GM12878 (cell line): ENCODE measurements around the gene GNAQ. TPM values are rescaled to one million over a fixed set of nuclear protein-coding genes. Genes with fewer than 3 reads are reported as not detected.
"Not testable (repeated sequence)": the region's sequence is repeated elsewhere in the genome, so short reads cannot be mapped to it uniquely, and the experiment has no call there.

Experiments
- ATAC-seq: fragments of 200-7000 bp; cut with Tn5 transposase; 3 replicates; pipeline ENCODE4 v1.9.1; 2020; ENCODE audit warnings: mild to moderate bottlenecking, moderate library complexity
- BruUV-seq: library from RNA; stranded (reverse); fragments of 400-500 nt; replicated peaks from 2 replicates; lab custom pipeline; 2021; lab: Mats Ljungman, UMichigan
- CTCF ChIA-PET: fragments of 300-600 bp; sonication (Branson Sonifier 250); formaldehyde crosslinking; extraction: SDS; loops from one replicate; lab custom pipeline; 2021; ENCODE audit warnings: inconsistent platforms; lab: Yijun Ruan, JAX
- POLR2A ChIA-PET: fragments of 350-600 bp; formaldehyde crosslinking; extraction: SDS; loops from one replicate; lab custom pipeline; 2021; ENCODE audit warnings: inconsistent platforms; lab: Charles Lee
- RAD21 ChIA-PET: fragments of 300-600 bp; sonication (Branson Sonifier 250); formaldehyde crosslinking; loops from one replicate; lab custom pipeline; 2023; ENCODE audit warnings: antibody characterized with exemption; ENCODE audit not compliant: unreplicated experiment; lab: Charles Lee
- SMC1A ChIA-PET: fragments of 300-600 bp; sonication (Branson Sonifier 250); formaldehyde crosslinking; loops from one replicate; lab custom pipeline; 2023; ENCODE audit not compliant: unreplicated experiment, uncharacterized antibody; lab: Charles Lee
- DNase-seq: peaks from one replicate; pipeline ENCODE4 v3.0.0-alpha.2; 2011; ENCODE audit warnings: low read depth, low spot score
- FAIRE-seq: peaks from 3 replicates; lab custom pipeline; 2011; peaks lifted over from hg19 to GRCh38; lab: Jason Lieb, UNC
- H2AFZ ChIP-seq: 2 replicates; pipeline ENCODE4 v1.6.0; 2011; ENCODE audit warnings: low read depth, low read length, control low read depth; ENCODE audit not compliant: control insufficient read depth
- H3K27ac ChIP-seq: 2 replicates; pipeline ENCODE4 v1.5.1; 2011; ENCODE audit warnings: control low read depth; ENCODE audit not compliant: control insufficient read depth, insufficient read depth
- H3K27me3 ChIP-seq, 2 experiments: replicated peaks in 1 of 2; 2 replicates each; pipeline versions ENCODE4 v1.6.0 to v1.6.1; 2011; ENCODE audit warnings: low read length in 1 of 2; ENCODE audit not compliant: control insufficient read depth in 2 of 2, insufficient read depth in 2 of 2
- H3K36me3 ChIP-seq, 2 experiments: 2 replicates each; pipeline ENCODE4 v1.5.1; 2011; ENCODE audit warnings: low read length in 1 of 2; ENCODE audit not compliant: control insufficient read depth in 2 of 2, insufficient read depth in 2 of 2
- H3K4me1 ChIP-seq: 2 replicates; pipeline ENCODE4 v1.6.1; 2011; ENCODE audit warnings: mild to moderate bottlenecking, low read length, moderate library complexity, mixed read lengths; ENCODE audit not compliant: control insufficient read depth, insufficient read depth
- H3K4me2 ChIP-seq: 2 replicates; pipeline ENCODE4 v1.6.0; 2011; ENCODE audit warnings: control low read depth; ENCODE audit not compliant: control insufficient read depth, insufficient read depth
- H3K4me3 ChIP-seq: fragments of 200-600 bp; sonication (generic); 2 replicates; pipeline ENCODE4 v1.5.1; 2016
- H3K79me2 ChIP-seq: 2 replicates; pipeline ENCODE4 v1.6.0; 2011; ENCODE audit warnings: low read length; ENCODE audit not compliant: control insufficient read depth, insufficient read depth
- H3K9ac ChIP-seq: 2 replicates; pipeline ENCODE4 v1.8.0; 2011; ENCODE audit warnings: low read length, control low read depth, mixed read lengths; ENCODE audit not compliant: control insufficient read depth, insufficient read depth
- H3K9me3 ChIP-seq: replicated peaks from 3 replicates; pipeline ENCODE4 v1.5.1; 2011; ENCODE audit warnings: mild to moderate bottlenecking, low read length; ENCODE audit not compliant: control insufficient read depth, insufficient read depth
- H4K20me1 ChIP-seq: 2 replicates; pipeline ENCODE4 v1.6.0; 2011; ENCODE audit not compliant: control insufficient read depth, insufficient read depth
- CBFB ChIP-seq: IDR thresholded peaks from 2 replicates; pipeline ENCODE4 v1.6.1; 2016; ENCODE audit warnings: antibody characterized with exemption, low read depth
- CBX5 ChIP-seq: sonication (generic); IDR thresholded peaks from 2 replicates; pipeline ENCODE4 v1.6.1; 2016; ENCODE audit warnings: low read depth, moderate library complexity, mild to moderate bottlenecking, inconsistent platforms
- MEF2A ChIP-seq: IDR thresholded peaks from 2 replicates; pipeline ENCODE4 v1.6.1; 2011; ENCODE audit warnings: low read depth, mild to moderate bottlenecking, low read length, moderate library complexity; ENCODE audit not compliant: insufficient read depth
- PAX8 ChIP-seq: fragments of 450-650 bp; IDR thresholded peaks from 2 replicates; pipeline ENCODE4 v1.6.1; 2017; ENCODE audit warnings: mild to moderate bottlenecking, moderate library complexity
- SKIL ChIP-seq: fragments of 450-650 bp; IDR thresholded peaks from 2 replicates; pipeline ENCODE4 v1.6.1; 2017; ENCODE audit warnings: mild to moderate bottlenecking, low read depth, inconsistent platforms; ENCODE audit not compliant: poor library complexity, severe bottlenecking
- STAT3 ChIP-seq: IDR thresholded peaks from 2 replicates; pipeline ENCODE4 v1.6.1; 2011; ENCODE audit warnings: low read depth, low read length, improper control_type of control experiment
- TBL1XR1 ChIP-seq: IDR thresholded peaks from 2 replicates; pipeline ENCODE4 v1.6.1; 2012; ENCODE audit warnings: low read depth, low read length, improper control_type of control experiment
- ZBTB11 ChIP-seq: fragments of 450-650 bp; formaldehyde crosslinking; IDR thresholded peaks from 2 replicates; pipeline ENCODE4 v1.5.0; 2022; ENCODE audit warnings: mild to moderate bottlenecking, missing genetic modification characterization
- ZNF24 ChIP-seq: fragments of 450-650 bp; IDR thresholded peaks from 2 replicates; pipeline ENCODE4 v1.6.1; 2017; ENCODE audit warnings: antibody characterized with exemption, mild to moderate bottlenecking
- ZZZ3 ChIP-seq: IDR thresholded peaks from 2 replicates; pipeline ENCODE4 v1.6.1; 2011; ENCODE audit warnings: low read depth; ENCODE audit not compliant: control insufficient read depth, insufficient read length
- WGBS: methylation state at CpG from one replicate; pipeline ENCODE4 v1.1.6; 2016; ENCODE audit warnings: low lambda C conversion rate; ENCODE audit not compliant: insufficient replicate concordance, insufficient coverage; ENCODE audit errors: missing lambda C conversion rate; 5-methylcytosine and 5-hydroxymethylcytosine counted together
- in situ Hi-C: fragments of 300-500 bp; cut with MboI; formaldehyde crosslinking; loops from 9 replicates; pipeline ENCODE4 v1.14.3; 2018; ENCODE audit warnings: mixed read lengths
- intact Hi-C: fragments of 100-400 bp; cut with micrococcal nuclease; formaldehyde crosslinking; loops from one replicate; pipeline ENCODE4 v1.14.2; 2022; ENCODE audit not compliant: unreplicated experiment
- polyA plus RNA-seq, 11 experiments: library from polyadenylated mRNA; depleted of rRNA in 4 of 11; unstranded in 6 of 11; stranded (reverse) in 5 of 11; fragments of >200 nt; fragmentation: Nextera tagmentation in 4 of 11; fragmentation: Illumina TruSeq in 1 of 11; extraction: Ambion mirVana in 4 of 11; extraction: Trizol in 1 of 11; gene quantifications; 1 replicate in 1 of 11; 2 replicates in 10 of 11; pipeline versions ENCODE4 v1.2.1 to v1.2.3, GENCODE V29; 2011 to 2016; ENCODE audit warnings: inconsistent platforms in 2 of 11, missing spikeins in 2 of 11, low read depth in 1 of 11
- total RNA-seq, 4 experiments: library from RNA; depleted of rRNA in 3 of 4; stranded (reverse); fragments of >200 nt in 3 of 4; fragmentation: Illumina TruSeq in 1 of 4; extraction: Trizol in 1 of 4; gene quantifications; 2 replicates each; pipeline versions ENCODE4 v1.2.1 to v1.2.3, GENCODE V29; 2013 to 2021

GNAQ gene
- total and polyA plus RNA-seq, 10 of the 15 experiments (the other 5 are each of a cell fraction or from before 2014, with no cell fraction given): 0.15 to 47.2 (median 0.49) TPM

- H3K79me2 ChIP-seq: no peaks in the 10 kb centered on the region
- TF ChIP-seq ZZZ3: no peak
- TF ChIP-seq CBFB: no peak
- TF ChIP-seq CBX5: no peak
- no peak for TF ChIP-seq ZNF24
- no peak for TF ChIP-seq SKIL
- TF ChIP-seq STAT3: no peak
- no peak for TF ChIP-seq TBL1XR1
- no peak for TF ChIP-seq ZBTB11 (CRISPR knock-in tag)
- no peak for TF ChIP-seq MEF2A
- TF ChIP-seq PAX8: no peak
- H3K9me3 ChIP-seq: no peaks in the 10 kb centered on the region
- H3K36me3 ChIP-seq: no peaks in the 10 kb centered on the region
- no peak for DNase-seq
- H3K4me1 ChIP-seq: no peaks in the 10 kb centered on the region
- ATAC-seq: no peak
- no peaks in the 10 kb centered on the region for H3K27me3 ChIP-seq
- no peak for FAIRE-seq
- H2AFZ ChIP-seq: no peak overlapping the region
- no TSS peak for BruUV-seq
- intact Hi-C loops: no loop called here
- in situ Hi-C loops: no loop called here
- H3K9ac ChIP-seq: no peak overlapping the region
- RAD21 ChIA-PET: no interaction called here
- CTCF ChIA-PET: interaction anchor here (1.0 to 1.6 kb wide), 2 partner anchors 45 to 519 kb away, joined by 3 read pairs; no protein-coding TSS in a partner anchor
- no peak overlapping the region for H3K4me2 ChIP-seq
- H4K20me1 ChIP-seq: no peaks in the 10 kb centered on the region
- 21% methylated on average over 3 of the region's 3 CpGs for WGBS
- no peak overlapping the region for H3K27ac ChIP-seq
- SMC1A ChIA-PET: no interaction called here
- POLR2A ChIA-PET: interaction anchor here (1.4 kb wide), 1 partner anchor 10 kb away, joined by 4 read pairs; no protein-coding TSS in a partner anchor
- no peak overlapping the region for H3K4me3 ChIP-seq
These were observed 312.3 kb downstream of the GNAQ start for GRCh38 chr9:77719321-77719720.

DNA sequence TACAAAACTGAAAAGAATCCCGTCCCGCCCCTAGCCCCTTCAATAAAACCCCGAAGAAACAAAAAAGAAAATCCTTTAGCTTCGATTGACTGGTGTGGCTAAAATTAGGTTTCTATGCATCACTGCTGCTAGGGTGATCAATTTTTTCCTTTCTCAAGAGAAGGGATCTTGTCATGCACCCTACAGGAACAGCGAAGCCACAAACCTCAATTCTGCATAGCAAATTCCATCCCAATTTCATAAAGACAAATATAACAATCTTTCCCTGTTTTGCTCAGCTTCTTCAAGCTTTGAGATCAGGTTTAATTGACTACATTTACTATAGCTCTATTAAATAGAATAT, 313.3 kb downstream of the GNAQ start:
- POLR2A ChIA-PET, H3K4me3 ChIP-seq, H3K27ac ChIP-seq, H3K4me1 ChIP-seq, DNase-seq, H3K9me3 ChIP-seq, in situ Hi-C loops, H3K9ac ChIP-seq, FAIRE-seq, BruUV-seq, H4K20me1 ChIP-seq, H3K4me2 ChIP-seq, H3K79me2 ChIP-seq, H3K27me3 ChIP-seq, H2AFZ ChIP-seq, intact Hi-C loops, ATAC-seq, H3K36me3 ChIP-seq: not testable (repeated sequence)
- ChIA-PET CTCF (interaction anchor here (0.6 to 1.7 kb wide), 4 partner anchors 13 to 521 kb away, joined by 3 to 5 read pairs (median 4); no protein-coding TSS in a partner anchor), SMC1A (interaction anchor here (1.2 kb wide), 1 partner anchor 11 kb away, joined by 3 read pairs; no protein-coding TSS in a partner anchor), RAD21 (interaction anchor here (0.6 to 1.4 kb wide), 2 partner anchors 44 to 318 kb away, joined by 3 read pairs; no protein-coding TSS in a partner anchor)
- WGBS: 19% methylated on average over 5 of the region's 5 CpGs
